UCSD-AML1 (cell line): ENCODE results near the gene WDR1.

Experiments
- DNase-seq: peaks from one replicate; lab custom pipeline; 2025; ENCODE audit not compliant: unreplicated experiment; lab: John Stamatoyannopoulos, UW

WDR1 gene

GRCh38 chr4:10114607-10115006 lies 2.0 kb downstream of the WDR1 start:
- DNase-seq: no peak

GRCh38 chr4:10114147-10114546 lies 2.5 kb downstream of the WDR1 start:
- DNase-seq: no peak

- DNase-seq: no peak
These were observed 3.1 kb downstream of the WDR1 start for GRCh38 chr4:10113362-10114047.

GRCh38 chr4:10112658-10113284 lies 3.8 kb downstream of the WDR1 start:
- DNase-seq: no peak

GRCh38 chr4:10111067-10111801 lies 5.4 kb downstream of the WDR1 start:
- no peak for DNase-seq

GRCh38 chr4:10109995-10110670 lies 6.5 kb downstream of the WDR1 start:
- DNase-seq: no peak

- DNase-seq: no peak
These were observed 7.5 kb downstream of the WDR1 start for GRCh38 chr4:10108818-10109783.

GRCh38 chr4:10108391-10108790 lies 8.2 kb downstream of the WDR1 start:
- DNase-seq: no peak

- DNase-seq: no peak
These were observed 9.2 kb downstream of the WDR1 start for GRCh38 chr4:10107111-10108091.

- no peak for DNase-seq
These were observed 10.1 kb downstream of the WDR1 start for GRCh38 chr4:10106421-10107039.

GRCh38 chr4:10105920-10106319 lies 10.7 kb downstream of the WDR1 start:
- DNase-seq: no peak

- no peak for DNase-seq
These were observed 11.2 kb downstream of the WDR1 start for GRCh38 chr4:10105421-10105820.

- DNase-seq: no peak
These were observed 11.7 kb downstream of the WDR1 start for GRCh38 chr4:10104991-10105276.

- DNase-seq: no peak
These were observed 12.2 kb downstream of the WDR1 start for GRCh38 chr4:10104211-10104990.

- no peak for DNase-seq
These were observed 13.9 kb downstream of the WDR1 start for GRCh38 chr4:10102474-10103332.

GRCh38 chr4:10101671-10102473 lies 14.7 kb downstream of the WDR1 start:
- no peak for DNase-seq
